BJ (cell line): ENCODE data around the gene PRR20B. TPM values are rescaled to one million over a fixed set of nuclear protein-coding genes. Genes with fewer than 3 reads are reported as not detected.
"Not testable (repeated sequence)": the region's sequence is repeated elsewhere in the genome, so short reads cannot be mapped to it uniquely, and the experiment has no call there.

Experiments
- CTCF ChIA-PET: fragments of 350-600 bp; formaldehyde crosslinking; extraction: SDS; loops from one replicate; lab custom pipeline; 2021; ENCODE audit warnings: antibody characterized with exemption, inconsistent platforms; lab: Yijun Ruan, JAX
- POLR2A ChIA-PET: fragments of 300-600 bp; sonication (Branson Sonifier 250); formaldehyde crosslinking; extraction: SDS; loops from one replicate; lab custom pipeline; 2021; ENCODE audit warnings: antibody characterized with exemption; lab: Charles Lee
- DNase-seq: peaks from one replicate; pipeline ENCODE4 v3.0.0-alpha.2; 2011; ENCODE audit warnings: low read depth
- H3K27me3 ChIP-seq: 2 replicates; pipeline ENCODE4 v1.6.0; 2011; ENCODE audit warnings: low read length; ENCODE audit not compliant: control insufficient read depth, insufficient read depth
- H3K36me3 ChIP-seq: 2 replicates; pipeline ENCODE4 v1.5.1; 2011; ENCODE audit warnings: low read length; ENCODE audit not compliant: control insufficient read depth, insufficient read depth
- H3K4me3 ChIP-seq: 2 replicates; pipeline ENCODE4 v1.5.1; 2011; ENCODE audit warnings: low read depth, mild to moderate bottlenecking, control low read depth, low read length
- CTCF ChIP-seq: IDR thresholded peaks from 2 replicates; pipeline ENCODE4 v1.5.1; 2011; ENCODE audit warnings: low read depth, mild to moderate bottlenecking, control low read depth, inconsistent platforms, low read length, moderate library complexity; ENCODE audit not compliant: insufficient read depth
- polyA minus RNA-seq: library from RNA; depleted of rRNA, polyadenylated mRNA; stranded (reverse); fragments of >200 nt; gene quantifications from 2 replicates; pipeline ENCODE4 v1.2.3, GENCODE V29; 2011; rRNA and poly(A)+ RNA removed
- polyA plus RNA-seq: library from polyadenylated mRNA; depleted of rRNA; stranded (reverse); fragments of >200 nt; gene quantifications from 2 replicates; pipeline ENCODE4 v1.2.3, GENCODE V29; 2011; rRNA removed

PRR20B gene
- polyA plus RNA-seq (not detected in 2 replicates), polyA minus RNA-seq (not detected in 2 replicates)

- H3K27me3 ChIP-seq, DNase-seq, H3K4me3 ChIP-seq, CTCF ChIA-PET, POLR2A ChIA-PET, H3K36me3 ChIP-seq: not testable (repeated sequence)
Observed at GRCh38 chr13:57147188-57147587, at the start of gene PRR20B. Gene PRR20B, plus strand, starts transcription at chr13:57147488. Its CDS starts 387 bp downstream, at chr13:57147875.

GRCh38 chr13:57114945-57115344 is 32.3 kb upstream of the PRR20B start:
- ChIA-PET POLR2A (no interaction called here), CTCF (no interaction called here)
- no peak for DNase-seq
- Histone ChIP-seq H3K36me3 (no peaks in the 10 kb centered on the region), H3K4me3 (no peak overlapping the region), H3K27me3 (no peaks in the 10 kb centered on the region)
- TF ChIP-seq CTCF: no peak

DNA sequence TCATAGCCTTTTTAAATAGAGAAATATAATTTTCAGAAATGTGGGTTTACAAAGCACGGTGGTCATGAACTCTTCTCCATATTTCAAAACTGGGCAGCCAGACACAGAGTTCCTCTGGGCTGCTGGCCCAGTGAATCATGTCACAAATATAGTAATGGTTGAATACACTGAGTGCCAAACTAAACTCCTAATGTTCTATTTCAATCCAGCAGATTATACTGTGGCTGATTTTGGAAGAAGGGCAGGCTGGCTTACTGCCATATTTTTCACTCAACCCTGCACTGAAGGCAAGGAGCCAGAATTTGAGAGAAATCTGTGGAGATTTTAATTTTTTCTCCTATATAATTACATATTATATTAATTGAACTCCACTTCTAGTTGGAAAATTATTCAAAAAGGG is 23.6 kb upstream of the PRR20B start:
- DNase-seq: no peak
- Histone ChIP-seq H3K4me3 (no peak overlapping the region), H3K36me3 (no peaks in the 10 kb centered on the region), H3K27me3 (no peaks in the 10 kb centered on the region)
- no peak for TF ChIP-seq CTCF
- ChIA-PET POLR2A (no interaction called here), CTCF (no interaction called here)

DNA sequence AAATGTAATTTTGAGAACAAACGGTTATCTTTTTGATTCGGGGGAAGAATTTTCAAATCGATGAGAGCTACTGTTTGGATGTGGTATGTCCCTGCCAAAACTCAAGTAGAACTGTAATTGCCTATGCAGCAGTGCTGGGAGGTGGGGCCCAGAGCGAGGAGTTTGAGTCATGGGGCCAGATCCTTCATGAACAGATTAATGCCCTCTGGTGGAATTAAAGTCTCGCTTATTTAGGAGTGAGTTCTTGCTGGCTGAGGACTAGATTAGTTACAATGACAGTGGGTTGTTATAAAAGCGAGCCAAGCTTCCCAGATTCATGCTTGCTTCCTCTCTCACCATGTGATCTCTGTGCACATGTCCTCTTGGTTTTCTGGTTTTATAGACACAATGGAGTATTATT is 18.4 kb upstream of the PRR20B start:
- no peak for TF ChIP-seq CTCF
- Histone ChIP-seq H3K36me3 (no peaks in the 10 kb centered on the region), H3K27me3 (no peaks in the 10 kb centered on the region), H3K4me3 (no peak overlapping the region)
- POLR2A ChIA-PET: no interaction called here
- DNase-seq: no peak
- CTCF ChIA-PET: no interaction called here

DNA sequence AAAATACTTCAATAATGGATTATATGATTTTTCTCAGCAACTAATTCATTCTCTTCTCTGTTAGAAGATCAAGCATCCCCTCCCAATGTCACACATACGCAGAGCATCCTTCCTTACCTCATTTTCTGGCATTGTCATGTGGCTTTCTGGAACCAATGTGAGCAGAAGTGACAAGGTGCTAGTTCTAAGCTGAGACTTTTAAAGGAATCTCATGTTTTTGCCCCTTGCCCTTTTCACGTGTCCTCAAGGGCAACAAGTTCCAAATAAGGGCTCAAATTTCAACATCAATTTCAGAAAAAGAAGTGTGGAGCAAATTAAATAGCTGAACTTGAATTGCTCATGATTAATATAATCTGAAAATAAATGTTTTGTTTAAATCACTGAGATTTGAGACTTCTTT is 11.2 kb upstream of the PRR20B start:
- CTCF ChIA-PET: no interaction called here
- no peak for DNase-seq
- H3K27me3 ChIP-seq: no peaks in the 10 kb centered on the region
- no peaks in the 10 kb centered on the region for H3K36me3 ChIP-seq
- POLR2A ChIA-PET: no interaction called here
- no peak for TF ChIP-seq CTCF
- H3K4me3 ChIP-seq: no peak overlapping the region

- DNase-seq: no peak
- no peak for TF ChIP-seq CTCF
- no peaks in the 10 kb centered on the region for H3K27me3 ChIP-seq
- H3K36me3 ChIP-seq: no peaks in the 10 kb centered on the region
- H3K4me3 ChIP-seq: no peak overlapping the region
- POLR2A ChIA-PET: no interaction called here
- CTCF ChIA-PET: interaction anchor here (0.6 kb wide), 1 partner anchor 775 kb away, joined by 3 read pairs; no protein-coding TSS in a partner anchor
Observed at GRCh38 chr13:57137585-57137984, 9.7 kb upstream of the PRR20B start.
